HG02885 (cell line): Measurements from ENCODE around the gene PKP1.

Experiments
- ATAC-seq: cut with Tn5 transposase; IDR thresholded peaks from one replicate; pipeline ENCODE4 v1.9.1; 2021; ENCODE audit warnings: mild to moderate bottlenecking; ENCODE audit not compliant: unreplicated experiment, poor library complexity

The PKP1 gene

GRCh38 chr1:201259476-201260235 lies 23.6 kb upstream of the PKP1 start:
- ATAC-seq = no peak

DNA sequence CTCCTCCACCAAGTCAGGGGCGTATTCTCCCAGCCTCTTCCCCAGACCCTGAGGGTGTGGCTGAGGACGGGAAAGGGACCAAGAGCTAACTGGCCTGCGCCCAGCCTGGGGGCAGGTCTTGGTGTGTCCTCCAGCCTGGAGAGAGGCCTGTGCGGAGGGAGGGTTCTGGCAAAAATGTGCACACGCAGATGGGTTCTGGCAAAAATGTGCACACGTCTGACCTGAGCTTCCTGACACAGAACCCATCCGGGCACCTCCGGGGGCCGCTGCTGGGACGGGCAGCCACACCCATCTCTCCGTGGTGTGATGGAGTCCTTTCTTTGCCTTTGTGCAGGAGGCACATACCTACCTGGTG lies 23.1 kb upstream of the PKP1 start:
- no peak for ATAC-seq

GRCh38 chr1:201260648-201261311 lies 22.5 kb upstream of the PKP1 start:
- ATAC-seq = no peak

GRCh38 chr1:201261771-201262547 lies 21.3 kb upstream of the PKP1 start:
- ATAC-seq = no peak

DNA sequence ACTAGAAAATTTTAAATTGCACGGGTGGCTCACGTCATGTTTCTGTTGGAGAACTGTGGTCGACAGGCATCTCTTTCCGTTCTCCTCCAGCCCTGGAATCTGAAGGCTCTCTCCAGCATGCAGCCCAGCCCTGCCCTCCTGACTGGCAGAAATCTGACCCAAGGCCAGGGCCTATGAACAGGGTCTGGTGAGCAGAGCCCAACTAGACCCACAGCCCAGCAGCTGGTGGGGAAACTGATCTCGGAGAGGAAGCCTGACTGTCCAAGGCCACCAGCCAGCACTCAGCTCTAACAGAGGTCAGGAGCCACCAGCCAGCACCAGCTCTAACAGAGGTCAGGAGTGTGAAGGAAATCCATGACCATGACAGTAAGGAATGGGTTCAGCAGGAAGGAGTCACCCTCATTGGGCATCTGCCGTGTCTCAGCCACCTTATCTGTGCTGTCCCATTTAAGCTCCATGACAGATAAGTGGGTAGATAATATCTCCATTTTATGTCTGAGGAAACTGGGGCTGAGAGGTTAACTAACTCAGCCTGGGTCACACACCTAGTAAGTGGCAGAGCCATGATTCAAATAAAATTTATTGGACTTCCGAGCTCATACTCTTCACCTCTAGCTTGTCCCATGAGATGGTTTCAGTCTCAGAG lies 20.2 kb upstream of the PKP1 start:
- no peak for ATAC-seq

DNA sequence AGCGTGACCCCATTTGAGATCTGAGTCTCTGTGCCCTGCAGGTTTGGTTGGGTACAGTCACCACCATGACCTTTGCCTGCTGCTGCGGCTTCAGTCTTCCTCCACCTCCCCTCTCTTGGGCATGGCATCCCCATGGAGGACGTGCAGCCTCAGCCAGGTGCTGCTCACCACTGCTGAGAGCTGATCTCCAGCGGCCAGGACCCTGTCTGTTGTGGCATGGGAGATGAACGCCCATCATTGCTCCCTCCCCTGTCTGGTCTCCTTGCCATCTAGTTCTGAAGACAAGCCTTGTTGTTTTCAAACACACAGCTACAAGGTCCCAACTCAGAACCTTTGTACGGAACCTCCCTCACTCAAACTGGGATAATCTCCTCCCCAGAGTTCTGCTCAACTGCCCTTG lies 19.2 kb upstream of the PKP1 start:
- ATAC-seq = no peak

- no peak for ATAC-seq
Observed at GRCh38 chr1:201264554-201264953, 18.8 kb upstream of the PKP1 start.

DNA sequence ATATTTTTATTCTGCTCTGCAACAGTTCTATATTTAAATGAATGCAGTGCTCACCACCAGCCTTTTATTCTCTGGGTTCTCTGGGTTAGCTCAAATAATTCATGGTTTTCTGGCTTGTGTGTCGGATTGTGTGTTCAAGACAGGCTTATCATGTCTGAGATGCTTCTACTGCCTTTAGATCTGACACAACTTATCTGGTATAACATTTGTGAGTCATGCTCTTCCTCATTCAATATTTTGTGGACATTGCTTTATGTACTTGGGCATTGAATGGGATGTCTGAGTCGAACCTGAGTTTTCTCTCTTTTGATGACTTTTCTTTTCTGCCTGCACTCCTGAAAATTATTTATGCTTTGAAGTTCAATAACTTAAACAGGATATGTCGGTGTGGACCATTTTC lies 17.6 kb upstream of the PKP1 start:
- ATAC-seq = no peak

- ATAC-seq = no peak
Observed at GRCh38 chr1:201266276-201266675, 17.0 kb upstream of the PKP1 start.

GRCh38 chr1:201266774-201267173 lies 16.5 kb upstream of the PKP1 start:
- no peak for ATAC-seq

GRCh38 chr1:201267481-201268229 lies 15.7 kb upstream of the PKP1 start:
- ATAC-seq = no peak

DNA sequence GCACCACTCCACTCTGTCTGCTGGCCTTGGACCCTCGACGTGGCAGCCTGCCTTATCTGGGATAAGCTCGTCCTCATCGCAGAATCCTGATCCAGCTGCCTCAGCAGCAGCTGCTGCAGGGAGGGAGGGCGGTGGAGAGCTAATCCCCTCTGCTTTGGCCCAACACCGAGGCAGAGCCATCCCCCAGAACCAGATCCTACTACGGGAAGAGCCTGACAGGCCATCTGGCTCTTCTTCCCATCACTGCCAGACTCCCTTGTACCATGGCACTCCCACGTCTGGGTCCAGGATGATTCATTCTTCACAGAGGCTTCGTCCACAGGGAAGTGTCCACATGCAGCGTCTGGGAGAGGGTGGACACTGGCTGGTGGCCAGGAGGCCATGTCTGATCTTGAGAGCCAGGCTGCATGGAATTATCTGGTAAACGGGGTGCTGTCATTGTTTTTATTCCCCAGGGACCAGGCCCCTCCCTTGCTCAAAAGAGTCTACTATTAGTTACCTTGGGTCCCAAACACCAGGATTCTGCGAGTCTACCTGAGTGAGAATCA lies 14.6 kb upstream of the PKP1 start:
- no peak for ATAC-seq

DNA sequence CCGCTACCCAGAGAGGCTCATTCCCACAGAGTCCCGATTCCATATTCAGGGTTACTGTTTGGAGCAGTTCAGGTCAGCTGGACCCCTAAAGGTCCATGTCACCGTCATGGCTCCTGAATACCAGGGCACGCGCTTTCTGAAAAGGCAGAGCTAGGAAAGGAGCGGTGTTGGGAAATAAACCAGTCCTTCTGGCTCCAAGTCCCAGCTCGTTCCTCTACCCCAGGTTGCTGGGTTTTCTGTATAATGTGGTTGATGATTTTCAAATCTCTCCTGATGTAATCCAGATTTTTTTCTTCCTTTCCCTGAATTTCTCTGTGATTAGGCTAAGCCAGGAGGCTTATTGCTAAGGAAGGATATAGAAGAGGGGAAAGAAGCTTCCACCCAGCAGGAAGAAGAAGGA lies 14.0 kb upstream of the PKP1 start:
- no peak for ATAC-seq

DNA sequence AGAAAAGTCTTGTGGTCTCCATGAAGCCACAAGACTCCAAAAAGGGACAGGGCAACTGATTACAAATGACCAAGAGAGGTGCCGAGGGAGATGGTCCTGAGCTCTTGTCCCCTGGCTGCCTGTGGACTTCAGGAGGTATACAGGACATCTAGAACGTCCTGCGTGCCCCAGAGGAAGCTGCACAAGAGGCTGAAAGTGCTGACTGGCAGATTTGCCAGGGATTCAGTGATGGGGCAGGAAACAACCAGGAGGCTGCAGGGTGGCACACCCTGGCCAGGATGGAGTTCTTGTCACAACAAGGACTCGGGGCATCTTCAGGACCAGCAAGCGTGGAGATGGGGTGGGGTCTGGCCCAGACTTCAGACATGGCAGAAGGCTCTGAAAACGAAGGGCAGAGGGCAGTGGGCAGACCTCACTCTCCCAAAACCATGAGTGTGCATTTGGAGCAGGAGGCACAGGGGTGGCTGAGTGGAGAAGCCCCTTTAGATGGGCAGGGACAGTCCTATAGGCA lies 13.4 kb upstream of the PKP1 start:
- no peak for ATAC-seq

- no peak for ATAC-seq
Observed at GRCh38 chr1:201270616-201271390, 12.5 kb upstream of the PKP1 start.

- no peak for ATAC-seq
Observed at GRCh38 chr1:201272799-201273198, 10.5 kb upstream of the PKP1 start.

DNA sequence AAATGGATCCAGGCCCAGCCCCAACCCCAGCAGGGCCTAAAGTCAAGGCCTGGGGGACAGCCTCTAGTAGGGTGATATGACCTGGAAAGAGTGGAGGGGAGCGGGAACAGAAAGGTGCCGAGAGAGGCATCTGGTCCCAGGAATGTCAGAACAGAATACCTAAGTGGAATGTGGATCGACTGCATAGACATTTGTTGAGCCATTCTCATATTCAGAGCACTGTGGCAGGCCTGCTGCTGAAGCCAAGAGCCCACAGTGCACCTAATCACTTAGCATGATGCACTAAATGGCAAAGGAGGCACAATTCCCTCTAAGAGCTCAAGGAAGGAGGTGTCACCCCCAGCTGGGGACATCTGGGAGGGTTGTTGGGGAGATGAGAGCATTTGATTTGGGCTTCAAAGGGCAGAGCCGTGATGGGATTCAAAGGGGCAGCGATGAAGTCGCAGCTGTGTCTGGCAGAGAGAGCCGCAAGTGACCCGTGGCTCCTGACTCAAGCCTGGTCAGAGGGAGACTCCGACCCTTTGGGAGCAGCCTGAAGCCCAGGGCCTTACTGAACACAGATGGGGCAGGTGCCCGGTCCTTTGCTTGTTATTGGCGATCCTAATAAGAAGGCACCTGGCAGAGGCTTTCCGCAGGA lies 8.6 kb upstream of the PKP1 start:
- no peak for ATAC-seq

- no peak for ATAC-seq
Observed at GRCh38 chr1:201275253-201275666, 8.0 kb upstream of the PKP1 start.

DNA sequence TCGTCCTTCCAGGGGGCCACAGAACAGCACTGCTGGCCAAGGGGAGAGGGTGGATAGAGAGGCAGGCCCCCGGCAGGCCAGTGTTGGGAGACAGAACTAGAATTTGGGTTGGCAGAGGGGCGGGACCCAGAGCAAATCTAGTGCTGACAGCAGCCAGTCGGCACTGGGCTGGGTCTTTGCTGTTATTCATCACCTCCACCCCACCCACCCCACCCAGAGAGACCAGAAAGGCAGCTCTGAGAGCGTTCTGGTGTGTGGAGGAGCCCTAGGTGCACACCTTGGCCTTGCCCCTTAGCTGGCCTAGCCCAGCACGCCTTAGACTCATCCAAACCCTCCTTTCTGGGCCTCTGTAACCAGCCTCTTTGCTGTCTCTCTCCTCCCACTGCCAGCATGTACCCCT lies 6.4 kb upstream of the PKP1 start:
- ATAC-seq = no peak
